Stimulated activated CD8-positive, alpha-beta memory T cell treated with anti-CD3 and anti-CD28 coated beads, Interleukin-4, amount 100 ng/mL, for 1 hour (primary cell): ENCODE results near the gene SSC5D.
"Not testable (repeated sequence)": the region's sequence is repeated elsewhere in the genome, so short reads cannot be mapped to it uniquely, and the experiment has no call there.

ENCODE experiments used
- DNase-seq, 2 donors: peaks; one replicate each; pipeline ENCODE4 v3.0.0-alpha.2; 2020; ENCODE audit warnings: low read depth in 2 of 2, low spot score in 1 of 2

The SSC5D gene

GRCh38 chr19:55502197-55502952, 14.1 kb downstream of the SSC5D start:
- DNase-seq: no peak

- DNase-seq: no peak
Measured at GRCh38 chr19:55503157-55503501, 14.9 kb downstream of the SSC5D start.

GRCh38 chr19:55503502-55504251, 15.4 kb downstream of the SSC5D start:
- peak; percentile 88 to 95 for DNase-seq

- DNase-seq: no peak
Measured at GRCh38 chr19:55504252-55504603, 16.0 kb downstream of the SSC5D start.

- DNase-seq: no peak
Measured at GRCh38 chr19:55504981-55505380, 16.7 kb downstream of the SSC5D start.

- DNase-seq: no peak
Measured at GRCh38 chr19:55508120-55508519, 19.9 kb downstream of the SSC5D start.

- DNase-seq: peak; percentile 75 to 86
Measured at GRCh38 chr19:55516878-55517620, 28.8 kb downstream of the SSC5D start.

- no peak for DNase-seq
Measured at GRCh38 chr19:55519451-55520311, 31.4 kb downstream of the SSC5D start.

- no peak for DNase-seq
Measured at GRCh38 chr19:55520691-55521292, 32.6 kb downstream of the SSC5D start.

- no peak for DNase-seq
Measured at GRCh38 chr19:55525289-55526101, 37.3 kb downstream of the SSC5D start.

GRCh38 chr19:55526216-55527196, 38.3 kb downstream of the SSC5D start:
- DNase-seq: no peak

- no peak for DNase-seq
Measured at GRCh38 chr19:55527197-55528029, 39.2 kb downstream of the SSC5D start.

GRCh38 chr19:55528030-55528803, 40.0 kb downstream of the SSC5D start:
- no peak for DNase-seq

- no peak for DNase-seq
Measured at GRCh38 chr19:55529636-55530234, 41.5 kb downstream of the SSC5D start.

- no peak for DNase-seq
Measured at GRCh38 chr19:55530996-55531395, 42.8 kb downstream of the SSC5D start.

- DNase-seq: not testable (repeated sequence)
Measured at GRCh38 chr19:55534280-55534679, 46.0 kb downstream of the SSC5D start.
